Nephron (organoid): ENCODE measurements around the gene AGFG2.
"Not testable (repeated sequence)": the region's sequence is repeated elsewhere in the genome, so short reads cannot be mapped to it uniquely, and the experiment has no call there.

Experiments
- H3K27ac Mint-ChIP-seq, 3 experiments: 2 replicates each; pipeline ENCODE4 v1.8.0; 2020; ENCODE audit warnings: mixed read lengths in 3 of 3, mild to moderate bottlenecking in 2 of 3, moderate library complexity in 1 of 3
- H3K27me3 Mint-ChIP-seq: 2 replicates; pipeline ENCODE4 v1.8.0; 2021; ENCODE audit warnings: low read depth, mild to moderate bottlenecking, moderate library complexity, mixed read lengths
- H3K36me3 Mint-ChIP-seq: 2 replicates; pipeline ENCODE4 v1.8.0; 2020; ENCODE audit warnings: low read depth, mixed read lengths
- H3K4me1 Mint-ChIP-seq: 2 replicates; pipeline ENCODE4 v1.8.0; 2020; ENCODE audit warnings: mixed read lengths
- H3K4me3 Mint-ChIP-seq, 3 experiments: 2 replicates each; pipeline ENCODE4 v1.8.0; 2020; ENCODE audit warnings: mild to moderate bottlenecking in 3 of 3, mixed read lengths in 3 of 3, moderate library complexity in 2 of 3
- H3K9me3 Mint-ChIP-seq: 2 replicates; pipeline ENCODE4 v1.8.0; 2020; ENCODE audit warnings: mixed read lengths
- TF ChIP-seq, protein P1 (sequence below), 3 experiments: fragments of 200-600 bp; sonication (generic); IDR thresholded peaks; one replicate each; pipeline ENCODE4 v1.5.0; 2021; ENCODE audit warnings: antibody characterized with exemption in 3 of 3; ENCODE audit not compliant: unreplicated experiment in 3 of 3

Gene AGFG2

GRCh38 chr7:100546926-100547800 lies 8.2 kb downstream of the AGFG2 start:
- TF ChIP-seq, protein P1, sequence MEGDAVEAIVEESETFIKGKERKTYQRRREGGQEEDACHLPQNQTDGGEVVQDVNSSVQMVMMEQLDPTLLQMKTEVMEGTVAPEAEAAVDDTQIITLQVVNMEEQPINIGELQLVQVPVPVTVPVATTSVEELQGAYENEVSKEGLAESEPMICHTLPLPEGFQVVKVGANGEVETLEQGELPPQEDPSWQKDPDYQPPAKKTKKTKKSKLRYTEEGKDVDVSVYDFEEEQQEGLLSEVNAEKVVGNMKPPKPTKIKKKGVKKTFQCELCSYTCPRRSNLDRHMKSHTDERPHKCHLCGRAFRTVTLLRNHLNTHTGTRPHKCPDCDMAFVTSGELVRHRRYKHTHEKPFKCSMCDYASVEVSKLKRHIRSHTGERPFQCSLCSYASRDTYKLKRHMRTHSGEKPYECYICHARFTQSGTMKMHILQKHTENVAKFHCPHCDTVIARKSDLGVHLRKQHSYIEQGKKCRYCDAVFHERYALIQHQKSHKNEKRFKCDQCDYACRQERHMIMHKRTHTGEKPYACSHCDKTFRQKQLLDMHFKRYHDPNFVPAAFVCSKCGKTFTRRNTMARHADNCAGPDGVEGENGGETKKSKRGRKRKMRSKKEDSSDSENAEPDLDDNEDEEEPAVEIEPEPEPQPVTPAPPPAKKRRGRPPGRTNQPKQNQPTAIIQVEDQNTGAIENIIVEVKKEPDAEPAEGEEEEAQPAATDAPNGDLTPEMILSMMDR (IDR thresholded peaks at IDR 0.05; ENCODE audit: unreplicated experiment in 3 of 3), result no peak
- H3K36me3 Mint-ChIP-seq, result peaks cover 5% of the 10 kb centered on the region
- peaks cover 46% of the 10 kb centered on the region for H3K4me1 Mint-ChIP-seq
- H3K9me3 Mint-ChIP-seq, result no peaks in the 10 kb centered on the region
- peak overlapping the region; percentile 88 to 93 (median 89) for H3K27ac Mint-ChIP-seq
- no peaks in the 10 kb centered on the region for H3K27me3 Mint-ChIP-seq
- peak overlapping the region in 2 of 3 experiments; percentile 6 to 21 for H3K4me3 Mint-ChIP-seq

GRCh38 chr7:100547872-100548271 lies 8.9 kb downstream of the AGFG2 start:
- no peaks in the 10 kb centered on the region for H3K27me3 Mint-ChIP-seq
- no peaks in the 10 kb centered on the region for H3K9me3 Mint-ChIP-seq
- H3K27ac Mint-ChIP-seq, result peak overlapping the region; percentile 88 to 93 (median 89)
- H3K36me3 Mint-ChIP-seq, result peaks cover 10% of the 10 kb centered on the region
- peaks cover 42% of the 10 kb centered on the region for H3K4me1 Mint-ChIP-seq
- no peak overlapping the region for H3K4me3 Mint-ChIP-seq
- TF ChIP-seq, protein P1 (IDR thresholded peaks at IDR 0.05; ENCODE audit: unreplicated experiment in 3 of 3), result no peak

DNA sequence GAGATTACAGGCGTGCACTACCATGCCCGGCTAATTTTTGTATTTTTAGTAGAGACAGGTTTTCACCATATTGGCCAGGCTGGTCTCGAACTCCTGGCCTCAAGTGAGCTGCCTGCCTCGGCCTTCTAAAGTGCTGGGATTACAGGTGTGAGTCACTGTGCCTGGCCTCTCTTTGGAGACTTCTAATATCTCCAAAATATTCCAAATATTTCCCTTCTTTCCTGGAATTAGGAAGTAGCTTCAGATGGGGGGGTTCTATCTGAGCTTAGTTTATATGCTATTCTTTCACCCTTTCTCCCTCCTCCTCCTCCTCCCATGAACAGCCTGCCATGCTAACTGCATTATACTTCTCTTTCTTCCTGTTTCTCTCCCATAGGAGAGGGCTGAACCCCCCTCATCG lies 9.4 kb downstream of the AGFG2 start:
- Mint-ChIP-seq H3K4me1 (peaks cover 42% of the 10 kb centered on the region), H3K36me3 (peaks cover 13% of the 10 kb centered on the region), H3K27ac (peak overlapping the region; percentile 67 to 93 (median 74))
- not testable (repeated sequence) for H3K4me3 Mint-ChIP-seq, H3K9me3 Mint-ChIP-seq, H3K27me3 Mint-ChIP-seq

DNA sequence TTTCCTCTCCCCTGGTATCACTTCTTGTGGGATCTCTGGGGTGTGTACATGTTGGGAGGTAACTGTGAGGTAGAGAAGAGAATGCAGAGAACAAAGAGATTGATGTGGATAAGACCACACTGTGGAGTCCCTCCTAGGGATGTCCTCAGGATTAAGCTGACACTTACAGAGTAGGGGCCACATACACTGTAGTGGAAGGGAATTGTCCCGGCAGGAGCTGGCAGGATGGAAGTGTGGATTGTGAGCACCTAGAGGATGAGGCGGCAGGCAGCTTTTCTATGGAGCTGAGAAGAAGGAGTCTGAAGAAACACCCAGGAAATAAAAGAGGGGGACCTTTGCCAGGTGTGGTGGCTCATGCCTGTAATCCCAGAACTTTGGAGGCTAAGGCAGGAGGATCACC lies 13.5 kb downstream of the AGFG2 start:
- Mint-ChIP-seq H3K4me1 (peaks cover 9% of the 10 kb centered on the region), H3K4me3 (no peak overlapping the region), H3K36me3 (peaks cover 25% of the 10 kb centered on the region), H3K9me3 (no peaks in the 10 kb centered on the region), H3K27me3 (no peaks in the 10 kb centered on the region), H3K27ac (no peak overlapping the region)
- TF ChIP-seq, protein P1 (IDR thresholded peaks at IDR 0.05; ENCODE audit: unreplicated experiment in 3 of 3), result no peak

- peaks cover 5% of the 10 kb centered on the region for H3K4me1 Mint-ChIP-seq
- TF ChIP-seq, protein P1 (IDR thresholded peaks at IDR 0.05; ENCODE audit: unreplicated experiment in 3 of 3), result no peak
- no peaks in the 10 kb centered on the region for H3K27me3 Mint-ChIP-seq
- H3K4me3 Mint-ChIP-seq, result no peak overlapping the region
- no peak overlapping the region for H3K27ac Mint-ChIP-seq
- peaks cover 25% of the 10 kb centered on the region for H3K36me3 Mint-ChIP-seq
- H3K9me3 Mint-ChIP-seq, result no peaks in the 10 kb centered on the region
Measured at GRCh38 chr7:100553032-100553431, 14.0 kb downstream of the AGFG2 start.

- peaks cover 19% of the 10 kb centered on the region for H3K36me3 Mint-ChIP-seq
- no peak overlapping the region for H3K4me3 Mint-ChIP-seq
- H3K27me3 Mint-ChIP-seq, result no peaks in the 10 kb centered on the region
- TF ChIP-seq, protein P1 (IDR thresholded peaks at IDR 0.05; ENCODE audit: unreplicated experiment in 3 of 3), result no peak
- no peak overlapping the region for H3K27ac Mint-ChIP-seq
- no peaks in the 10 kb centered on the region for H3K9me3 Mint-ChIP-seq
- no peaks in the 10 kb centered on the region for H3K4me1 Mint-ChIP-seq
Measured at GRCh38 chr7:100555701-100556100, 16.7 kb downstream of the AGFG2 start.
